Effector CD8-positive, alpha-beta T cell (primary cell): ENCODE results near the gene CAP2.
"Not testable (repeated sequence)": the region's sequence is repeated elsewhere in the genome, so short reads cannot be mapped to it uniquely, and the experiment has no call there.

Experiments used
- DNase-seq: peaks from one replicate; lab custom pipeline; 2025; lab: John Stamatoyannopoulos, UW

Gene CAP2

DNA sequence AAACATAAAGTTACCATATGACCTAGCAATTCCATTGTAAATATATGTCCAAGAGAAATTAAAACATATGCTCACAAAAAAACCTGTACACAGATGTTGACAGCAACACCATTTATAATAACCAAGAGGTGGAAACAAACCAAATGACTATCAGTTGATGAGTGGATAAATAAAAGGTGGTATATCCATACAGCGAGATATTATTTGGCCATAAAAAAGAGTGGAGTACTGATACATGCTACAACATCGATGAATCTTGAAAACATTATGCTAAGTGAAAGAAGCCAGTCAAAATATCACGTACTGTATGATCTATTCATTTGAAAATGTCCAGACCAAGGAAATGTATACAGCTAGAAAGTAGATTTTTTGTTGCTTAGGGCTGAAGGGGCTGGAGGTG lies 2.9 kb downstream of the CAP2 start:
- no peak for DNase-seq

DNA sequence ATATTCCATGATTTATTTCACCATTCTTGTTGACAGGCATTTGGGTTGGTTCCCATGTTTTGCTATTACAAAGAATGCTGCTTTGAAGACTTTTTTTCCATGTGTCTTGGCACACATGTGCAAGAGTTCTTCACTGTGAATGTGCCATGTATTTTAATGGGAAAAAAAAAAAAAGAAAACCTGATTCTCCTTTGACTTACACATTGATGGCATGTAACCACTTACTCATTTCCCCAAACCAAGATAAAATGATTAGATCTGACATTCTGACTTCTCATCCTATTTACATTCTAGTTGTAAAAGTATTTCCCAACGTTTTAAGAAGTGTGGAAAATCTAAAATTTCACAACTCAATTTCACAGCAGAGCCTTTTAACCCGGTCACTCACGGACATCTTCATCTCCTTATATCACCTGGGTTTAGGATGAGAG lies 4.4 kb downstream of the CAP2 start:
- DNase-seq = no peak

DNA sequence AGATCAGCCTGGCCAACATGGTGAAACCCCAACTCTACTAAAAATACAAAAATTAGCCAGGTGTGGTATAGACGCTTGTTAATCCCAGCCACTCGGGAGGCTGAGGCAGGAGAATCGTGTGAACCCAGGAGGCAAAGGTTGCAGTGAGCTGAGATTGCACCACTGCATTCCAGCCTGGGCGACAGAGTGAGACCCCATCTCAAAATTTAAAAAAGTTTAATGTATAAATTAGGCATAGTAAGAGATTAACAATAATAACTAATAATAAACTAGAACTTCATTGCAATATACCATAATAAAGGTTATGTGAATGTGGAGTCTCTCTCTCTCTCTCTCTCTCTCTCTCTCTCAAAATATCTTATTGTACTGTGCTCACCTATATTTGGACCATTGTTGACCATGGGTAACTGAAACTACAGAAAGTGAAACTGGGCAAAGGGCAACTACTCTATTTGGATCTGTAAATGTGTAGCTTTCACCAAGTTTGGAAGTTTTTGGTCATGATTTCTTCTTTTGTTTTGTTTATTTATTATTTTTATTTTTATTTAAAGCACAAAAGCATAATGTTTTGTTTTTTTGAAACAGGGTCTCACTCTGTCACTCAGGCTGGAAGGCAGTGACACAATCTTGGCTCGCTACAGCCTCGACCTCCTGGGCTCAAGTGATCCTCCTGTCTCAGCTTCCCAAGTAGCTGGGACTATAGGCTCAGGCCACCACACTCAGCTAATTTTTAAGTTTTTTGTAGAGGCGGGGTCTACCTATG lies 12.0 kb downstream of the CAP2 start:
- DNase-seq = not testable (repeated sequence)

DNA sequence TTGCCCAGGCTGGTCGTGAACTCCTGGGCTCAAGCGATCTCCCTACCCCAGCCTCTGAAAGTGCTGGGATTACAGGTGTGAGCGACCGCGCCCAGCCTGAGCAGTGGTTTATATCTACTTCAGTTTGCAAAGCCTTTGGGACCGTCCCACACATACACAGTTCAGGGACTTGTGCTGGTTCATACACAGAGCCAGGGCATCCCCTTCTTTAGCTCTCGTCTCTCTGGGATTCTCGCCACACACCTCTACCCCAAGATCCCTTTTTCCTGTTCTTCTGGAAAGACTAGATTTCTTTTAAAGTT lies 12.5 kb downstream of the CAP2 start:
- DNase-seq = no peak

GRCh38 chr6:17408081-17408480 lies 14.7 kb downstream of the CAP2 start:
- no peak for DNase-seq

DNA sequence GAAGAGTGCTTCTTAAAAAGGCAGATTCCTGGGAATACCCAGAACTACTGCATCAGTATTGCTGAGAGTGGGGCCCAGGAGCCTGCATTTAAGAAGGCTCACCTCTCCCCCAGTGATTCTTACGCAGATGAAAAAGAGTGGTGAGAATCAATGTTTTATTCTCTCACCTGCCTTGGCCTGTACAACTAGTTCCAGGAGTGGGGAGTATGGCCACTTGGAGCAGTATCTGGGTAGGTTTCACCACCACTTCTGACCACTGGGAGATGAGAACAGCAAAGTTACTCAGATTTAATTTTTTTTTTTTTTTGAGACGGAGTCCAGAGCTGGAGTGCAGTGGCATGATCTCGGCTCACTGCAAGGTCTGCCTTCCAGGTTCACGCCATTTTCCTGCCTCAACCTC lies 16.9 kb downstream of the CAP2 start:
- DNase-seq = no peak

GRCh38 chr6:17413313-17413750 lies 19.9 kb downstream of the CAP2 start:
- no peak for DNase-seq

GRCh38 chr6:17414395-17414794 lies 21.0 kb downstream of the CAP2 start:
- not testable (repeated sequence) for DNase-seq

- no peak for DNase-seq
Measured at GRCh38 chr6:17415321-17415720, 21.9 kb downstream of the CAP2 start.

DNA sequence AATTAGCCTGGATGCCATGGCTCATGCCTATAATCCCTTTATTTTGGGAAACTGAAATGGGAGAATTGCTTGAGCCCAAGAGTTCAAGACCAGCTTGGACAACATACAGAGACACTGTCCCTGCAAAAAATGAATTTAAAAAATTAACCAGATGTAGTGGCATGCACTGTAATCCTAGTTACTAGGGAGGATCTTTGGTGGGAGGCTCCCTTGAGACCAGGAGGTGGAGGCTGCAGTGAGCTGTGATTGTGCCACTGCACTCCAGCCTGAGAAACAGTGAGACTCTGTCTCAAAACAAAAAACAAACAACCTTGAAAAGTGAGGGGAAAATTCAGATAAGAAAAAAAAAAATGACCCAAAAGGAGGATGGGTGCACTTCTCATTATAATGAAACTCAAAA lies 23.4 kb downstream of the CAP2 start:
- no peak for DNase-seq

- DNase-seq = no peak
Measured at GRCh38 chr6:17417817-17418216, 24.4 kb downstream of the CAP2 start.

- DNase-seq = no peak
Measured at GRCh38 chr6:17418281-17419188, 25.1 kb downstream of the CAP2 start.

DNA sequence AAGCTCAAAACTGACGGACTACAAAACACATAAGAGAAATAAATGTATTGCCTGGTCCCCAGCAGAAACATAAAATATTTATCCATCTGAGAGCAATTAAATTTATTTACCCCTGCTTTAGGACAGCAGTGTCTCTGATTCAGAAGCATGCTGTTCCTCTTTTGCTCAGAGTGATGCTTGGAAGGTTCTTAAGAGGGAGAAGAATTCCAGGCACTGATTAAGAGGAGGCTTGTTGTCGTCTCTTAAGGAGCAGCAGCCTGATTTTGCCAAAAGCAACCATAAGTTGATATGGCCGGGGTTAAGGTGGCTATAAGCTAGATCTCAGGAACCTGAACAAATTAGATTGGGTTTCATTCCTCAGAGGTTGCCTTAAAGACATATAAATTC lies 25.8 kb downstream of the CAP2 start:
- DNase-seq = no peak

DNA sequence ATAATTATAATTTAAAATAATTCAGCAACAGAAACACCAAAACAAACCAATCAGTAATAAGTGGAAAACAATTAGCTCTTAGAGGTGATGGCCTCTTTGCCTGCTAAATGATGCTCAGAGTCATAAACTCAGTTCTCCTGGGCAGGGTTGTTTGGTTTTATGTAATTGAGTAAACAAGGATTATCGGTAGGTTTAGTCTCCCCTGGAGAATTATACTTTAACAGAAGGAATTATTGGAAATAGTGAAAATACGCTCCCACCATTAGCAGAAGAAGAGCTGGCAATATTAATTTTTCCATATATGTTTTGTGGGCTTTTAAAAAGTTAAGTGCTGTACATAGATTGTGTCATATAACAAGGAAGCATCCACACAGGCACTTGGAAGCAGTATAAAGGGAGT lies 27.0 kb downstream of the CAP2 start:
- DNase-seq = no peak

- no peak for DNase-seq
Measured at GRCh38 chr6:17421406-17421805, 28.0 kb downstream of the CAP2 start.

DNA sequence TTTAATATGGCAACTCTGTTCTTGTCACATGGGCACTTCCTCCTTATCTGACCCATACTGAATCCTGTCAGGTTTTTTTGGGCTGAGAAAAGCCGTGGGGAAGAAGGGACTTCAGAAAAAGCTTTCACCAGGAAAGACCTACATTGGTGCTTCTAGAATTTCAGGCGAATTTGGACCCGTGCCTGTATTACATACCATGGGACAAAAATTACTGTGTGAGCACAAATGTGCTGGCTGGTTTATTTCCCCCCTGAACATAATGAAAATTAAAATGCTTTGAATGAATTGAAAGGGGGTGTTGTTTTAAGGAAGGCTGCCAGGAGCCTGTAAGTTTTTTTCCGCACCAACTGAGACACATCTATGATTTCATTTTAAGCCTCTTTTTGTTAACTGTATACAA lies 29.6 kb downstream of the CAP2 start:
- DNase-seq = no peak

DNA sequence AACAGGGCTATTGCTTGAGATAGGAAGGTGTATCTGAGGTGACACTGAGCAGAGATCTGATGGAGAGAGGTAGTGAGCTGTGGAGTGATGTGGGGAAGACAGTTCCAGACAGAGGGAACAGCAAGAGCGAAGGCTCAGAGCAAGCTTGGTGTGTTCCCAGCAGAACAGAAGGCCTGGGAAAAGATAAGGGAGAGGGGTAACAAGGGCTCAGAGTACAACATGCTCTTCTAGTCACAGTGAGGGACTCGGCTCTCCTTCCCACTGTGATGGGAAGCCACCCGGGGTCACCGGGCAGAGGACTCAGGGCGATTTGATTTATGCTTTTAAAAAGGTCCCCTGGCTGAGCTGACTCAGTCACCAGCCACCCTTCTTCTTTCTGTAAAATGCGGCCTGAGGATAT lies 33.7 kb downstream of the CAP2 start:
- DNase-seq = no peak

GRCh38 chr6:17427617-17428016 lies 34.2 kb downstream of the CAP2 start:
- no peak for DNase-seq

DNA sequence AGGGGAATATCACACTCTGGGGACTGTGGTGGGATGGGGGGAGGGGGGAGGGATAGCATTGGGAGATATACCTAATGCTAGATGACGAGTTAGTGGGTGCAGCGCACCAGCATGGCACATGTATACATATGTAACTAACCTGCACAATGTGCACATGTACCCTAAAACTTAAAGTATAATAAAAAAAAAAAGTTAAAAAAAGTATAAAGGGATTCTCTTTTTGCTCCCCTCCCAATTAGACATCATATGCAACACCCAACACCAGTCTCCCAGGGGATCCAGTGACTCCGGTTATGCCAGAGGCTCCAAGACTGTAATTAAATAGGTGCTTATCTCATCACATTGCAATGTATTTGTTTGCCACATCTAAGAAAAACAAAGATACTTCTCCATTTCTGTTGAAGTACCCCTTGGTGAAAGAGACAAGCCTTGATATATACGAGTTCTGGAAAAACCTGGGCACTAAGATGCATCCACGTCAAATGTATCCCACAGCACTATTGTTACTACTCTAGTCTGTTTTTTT lies 35.3 kb downstream of the CAP2 start:
- not testable (repeated sequence) for DNase-seq

DNA sequence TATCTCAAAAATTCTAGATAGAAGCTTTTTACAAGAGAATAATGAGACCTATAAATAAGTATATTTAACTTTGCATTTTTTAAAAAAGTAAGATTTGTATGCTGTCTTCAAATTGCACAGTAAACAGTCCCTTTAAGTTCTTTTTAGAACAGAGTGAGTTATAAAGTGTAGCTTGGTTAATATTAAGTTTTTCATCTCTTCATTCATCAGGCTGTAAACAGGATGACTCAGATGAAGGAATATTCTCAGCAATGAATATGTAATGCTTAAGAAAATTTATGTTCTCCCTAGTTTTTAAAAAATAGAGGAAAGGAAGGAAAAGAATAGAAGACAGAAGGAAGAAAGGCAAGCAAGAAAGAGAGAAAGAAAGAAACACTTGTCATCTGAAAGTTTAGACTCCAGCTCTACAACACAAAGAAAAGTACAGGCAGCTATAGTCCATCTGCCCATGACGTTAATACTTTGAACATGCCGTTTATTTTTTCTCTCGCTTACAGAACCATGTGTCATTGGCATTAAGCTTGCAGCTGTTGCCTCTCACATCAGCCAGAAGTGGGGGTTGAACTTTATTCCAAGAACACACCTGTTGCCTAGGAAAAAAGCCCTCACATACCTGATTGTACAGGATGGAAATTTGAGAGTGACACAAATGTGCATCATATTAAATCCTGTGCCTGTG lies 36.1 kb downstream of the CAP2 start:
- no peak for DNase-seq

- DNase-seq = no peak
Measured at GRCh38 chr6:17431581-17431980, 38.2 kb downstream of the CAP2 start.

GRCh38 chr6:17432356-17432755 lies 39.0 kb downstream of the CAP2 start:
- DNase-seq = no peak
